Hematopoietic multipotent progenitor cell treated with erythropoietin and hydrocortisone succinate and interleukin-3 and kit ligand, for 17 days (in vitro differentiated cells): Measurements from ENCODE around the gene WDR64.

Experiments used
- DNase-seq: peaks from one replicate; pipeline ENCODE4 v3.0.0-alpha.2; 2015; ENCODE audit warnings: low spot score

WDR64 gene

DNA sequence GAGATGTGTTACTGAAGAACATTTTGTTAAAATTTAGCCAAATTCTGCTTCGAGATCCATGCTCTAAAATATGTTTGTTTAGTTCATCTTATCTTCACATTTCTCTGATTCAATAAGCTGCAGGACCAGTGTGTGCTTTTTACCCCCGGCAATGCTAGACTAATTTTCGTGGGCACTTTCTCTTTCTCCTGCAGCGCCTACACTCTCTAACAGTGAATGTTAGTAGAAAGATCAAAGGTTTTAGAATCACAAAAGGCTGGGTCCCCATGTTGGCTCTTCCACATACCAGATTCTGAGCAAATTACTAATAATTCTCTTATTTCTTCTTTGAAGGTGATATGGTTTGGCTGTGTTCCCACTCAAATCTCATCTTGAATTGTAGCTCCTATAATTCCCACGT is 20.4 kb upstream of the WDR64 start:
- DNase-seq = no peak

DNA sequence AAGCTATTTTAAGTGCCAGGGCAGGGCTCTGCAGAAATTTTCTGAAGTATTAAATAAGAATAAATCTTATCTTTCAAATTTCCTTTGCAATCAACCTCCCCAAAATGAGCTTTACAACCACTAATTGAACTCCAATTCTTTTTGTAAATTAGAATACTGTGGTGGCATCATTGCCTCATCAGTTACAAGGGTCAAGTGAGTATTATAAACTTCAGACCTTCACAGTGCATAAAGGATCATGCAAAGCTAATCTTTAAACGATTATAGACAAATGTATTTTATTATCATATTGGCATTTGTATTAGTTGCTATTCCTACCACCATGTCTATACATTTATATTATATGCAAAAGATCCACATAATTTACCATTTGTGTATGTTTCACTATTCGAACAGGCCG is 19.1 kb upstream of the WDR64 start:
- no peak for DNase-seq

DNA sequence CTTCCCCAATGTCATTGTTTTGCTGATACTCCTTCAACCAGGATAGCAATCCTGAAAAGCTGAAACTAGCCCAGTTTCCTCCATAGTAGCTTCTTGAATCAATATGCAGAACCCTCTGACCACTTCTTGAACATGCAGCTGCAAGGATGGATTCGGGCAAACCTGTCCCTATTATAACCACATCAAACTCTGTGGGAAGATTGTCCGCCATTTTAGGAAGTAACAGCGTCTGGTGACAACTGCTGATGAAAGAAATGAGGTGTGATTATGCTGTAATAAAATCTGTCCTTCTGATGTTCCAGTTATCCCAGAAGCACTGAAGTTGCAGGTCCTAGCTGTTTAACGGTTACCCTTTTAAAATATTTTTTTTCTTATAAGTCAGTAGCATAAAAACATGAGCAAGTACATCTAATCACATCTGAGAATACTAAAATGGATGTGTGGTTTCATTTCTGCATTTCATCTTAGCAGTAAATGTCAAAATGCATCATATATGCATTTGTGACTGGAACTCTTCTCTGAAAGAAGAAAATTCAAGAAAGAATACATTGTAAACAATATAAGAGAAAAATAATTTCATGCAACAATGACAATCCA is 16.4 kb upstream of the WDR64 start:
- no peak for DNase-seq

DNA sequence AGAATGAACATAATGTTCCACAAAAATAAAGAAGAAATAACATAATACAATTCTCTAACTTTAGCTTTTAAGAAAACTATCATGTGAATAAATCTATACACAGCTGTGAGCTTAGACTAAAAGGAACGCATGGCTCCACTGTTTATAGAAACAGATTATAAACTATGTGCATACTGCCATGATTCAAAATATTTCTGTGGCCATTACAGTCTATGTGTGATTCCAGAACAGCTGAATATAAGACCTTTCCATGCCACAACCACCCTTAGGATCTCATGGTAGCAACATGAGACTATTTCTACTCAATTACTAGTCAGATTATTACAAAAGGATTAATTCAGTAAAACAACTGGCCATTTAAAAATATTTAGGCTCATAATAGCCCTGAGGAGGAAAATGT is 15.8 kb upstream of the WDR64 start:
- no peak for DNase-seq

DNA sequence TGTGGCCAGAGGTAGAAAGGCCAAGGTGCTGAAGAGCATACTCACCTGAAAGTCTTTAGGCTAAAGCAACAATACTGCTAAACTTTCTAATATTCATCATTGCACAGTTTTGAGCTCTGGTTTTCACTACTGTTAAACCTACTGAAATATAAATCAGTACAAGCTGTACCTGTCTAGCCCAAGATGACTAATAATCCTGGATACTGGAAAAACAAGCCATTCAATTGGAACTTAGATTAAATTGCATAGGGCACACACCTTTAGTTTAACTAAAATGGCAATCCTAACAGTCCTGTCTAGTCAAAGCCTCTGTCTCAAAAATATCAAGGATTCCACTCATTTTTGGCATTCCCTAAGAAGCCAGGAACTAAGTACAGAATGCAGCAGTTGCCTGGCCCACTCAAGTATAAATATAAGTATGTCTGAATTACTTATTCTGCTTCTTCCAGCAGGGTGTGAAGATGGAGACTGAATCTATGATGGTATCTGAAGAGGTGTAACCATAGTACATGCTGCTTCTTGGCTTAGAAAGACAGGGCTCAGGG is 15.0 kb upstream of the WDR64 start:
- no peak for DNase-seq

DNA sequence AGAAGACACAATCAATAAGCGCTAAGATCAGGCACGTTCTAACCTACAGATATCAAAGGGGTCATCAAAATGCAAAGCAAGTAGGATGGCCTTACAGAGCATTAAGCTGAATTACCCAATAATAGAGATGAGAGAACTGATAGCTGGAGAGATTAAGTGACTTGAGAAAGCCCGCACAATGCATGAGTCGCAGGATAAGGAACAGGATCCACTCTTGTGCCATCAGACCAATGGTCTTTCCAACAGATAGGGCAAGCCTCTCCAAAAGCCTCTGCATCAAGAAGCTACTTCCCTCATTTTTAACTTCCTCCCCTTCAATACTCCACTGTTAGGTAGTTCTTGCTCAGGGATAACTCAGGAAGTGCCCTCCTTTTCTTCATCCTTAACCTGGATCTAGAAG is 14.5 kb upstream of the WDR64 start:
- DNase-seq = no peak

DNA sequence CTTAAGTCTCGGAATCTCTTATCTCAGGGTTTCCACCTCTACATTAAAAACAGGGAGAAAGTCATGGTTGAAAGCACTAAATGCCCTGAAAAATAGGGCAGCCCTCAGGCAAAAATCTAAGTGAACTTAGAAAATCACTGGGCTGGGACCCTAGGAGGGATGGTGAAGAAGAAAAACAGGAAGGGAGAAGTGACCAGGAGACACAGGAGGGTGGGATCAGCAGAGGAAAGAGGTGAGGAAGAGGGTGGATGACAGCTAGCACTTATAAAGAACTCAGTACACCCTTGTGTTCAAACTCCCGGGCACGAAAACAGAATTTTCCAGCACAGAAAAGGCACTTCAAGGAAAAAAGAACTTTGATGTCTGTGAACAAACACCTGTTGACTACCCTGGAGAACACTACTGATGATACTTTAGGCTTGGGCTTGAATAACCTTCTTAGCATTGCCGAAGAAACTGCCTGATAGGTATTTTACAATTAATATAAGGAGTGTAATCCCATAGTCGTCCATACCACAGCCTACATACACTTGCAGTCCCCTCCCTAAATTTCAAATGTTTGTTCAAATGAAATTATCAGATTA is 13.9 kb upstream of the WDR64 start:
- no peak for DNase-seq

DNA sequence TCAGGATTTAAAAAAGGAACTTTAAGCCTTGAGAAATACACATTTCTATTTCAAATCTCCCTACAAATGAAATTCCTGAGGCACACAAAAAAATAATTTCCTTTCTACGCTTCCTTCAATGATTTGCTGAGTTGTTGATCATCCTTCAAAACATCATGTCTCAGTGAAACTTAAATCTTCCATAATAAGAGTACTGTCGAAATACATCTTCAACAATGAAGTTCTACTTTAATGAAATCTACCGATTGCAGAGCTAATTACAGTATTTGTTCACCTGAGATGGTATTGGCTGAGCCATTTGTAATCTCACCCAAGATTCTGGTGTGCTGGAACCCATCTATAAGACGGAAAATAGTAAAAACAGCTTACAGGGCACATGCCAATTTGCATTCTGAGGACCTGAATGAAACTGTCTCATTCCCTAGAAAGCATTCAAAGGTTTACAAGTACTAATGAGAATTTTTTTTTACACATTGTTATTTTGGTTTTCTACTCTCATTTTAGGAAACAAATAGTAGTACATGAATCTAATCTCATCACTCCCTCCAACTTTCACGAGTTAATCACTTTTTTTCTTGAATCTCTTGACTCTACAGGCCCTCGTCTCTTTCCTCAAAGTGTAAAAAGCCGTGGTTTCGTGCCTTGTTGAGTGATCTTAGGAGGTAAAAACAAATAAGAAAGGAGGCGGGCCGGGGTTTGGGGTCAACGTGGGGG is 13.0 kb upstream of the WDR64 start:
- DNase-seq = peak; percentile 12

DNA sequence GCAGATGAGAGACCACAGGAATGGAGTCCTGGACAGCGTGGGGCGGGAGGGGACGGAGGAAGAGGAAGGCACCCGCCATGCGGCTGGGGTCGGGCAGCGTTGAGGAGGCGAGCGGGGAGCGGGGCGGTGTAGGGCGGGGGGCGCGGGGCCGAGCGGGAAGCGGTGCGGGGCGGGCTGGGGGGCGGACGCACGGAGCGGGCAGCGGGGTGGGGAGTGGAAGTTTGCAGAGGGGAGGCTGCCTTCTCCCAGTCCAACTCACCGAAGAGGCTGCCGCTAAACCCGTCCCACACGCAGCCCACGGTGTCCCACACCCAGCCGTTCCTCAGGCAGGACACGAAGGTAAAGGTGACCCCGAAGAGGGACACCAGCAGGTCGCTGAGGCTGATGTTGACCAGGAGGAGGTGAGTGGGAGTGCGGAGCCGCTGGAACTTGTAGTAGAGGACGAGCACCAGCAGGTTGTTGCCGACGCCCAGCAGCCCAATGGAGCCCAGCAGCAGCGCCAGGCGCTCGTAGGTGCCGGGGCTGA is 12.4 kb upstream of the WDR64 start:
- DNase-seq = no peak

DNA sequence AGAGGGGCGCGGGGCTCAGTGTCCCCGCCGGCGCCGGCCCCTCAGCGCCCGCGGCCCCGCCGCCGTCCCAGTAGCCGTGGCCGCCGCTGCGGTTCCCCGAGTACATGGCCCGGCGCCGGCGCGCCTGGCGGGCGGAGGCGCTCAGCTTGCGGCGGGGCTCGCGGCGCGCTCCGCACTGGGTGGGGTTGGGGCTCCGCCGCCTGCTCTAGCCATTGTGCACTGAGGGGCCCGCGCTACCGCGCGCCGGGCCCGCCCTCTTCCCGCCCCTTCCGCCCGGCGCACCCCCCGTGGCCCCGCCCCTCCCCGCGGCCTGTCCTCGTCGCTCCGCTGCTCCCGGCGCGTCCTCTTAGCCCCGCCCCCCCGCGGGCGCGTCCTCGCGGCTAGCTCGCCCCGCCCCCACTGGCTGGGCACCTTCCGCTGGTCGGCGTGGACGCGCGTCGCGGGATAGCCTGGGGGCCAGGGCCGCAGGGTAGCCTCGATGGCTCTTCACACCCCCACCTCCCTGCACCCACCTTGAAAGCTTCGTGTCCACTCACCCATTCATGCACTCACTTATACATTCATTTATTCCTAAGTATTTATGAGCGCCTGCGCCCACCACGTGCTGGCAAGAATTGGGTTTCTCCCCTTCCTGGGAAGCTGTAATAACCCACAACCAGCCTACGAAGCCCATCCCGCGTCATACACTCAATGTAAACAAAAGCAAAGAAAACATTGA is 11.8 kb upstream of the WDR64 start, which contains the start of the genes CHML and OPN3:
Gene CHML (minus strand): TSS at position 221 of the 718 bp plus-strand sequence. CDS start 4,603 bp downstream, outside the sequence.
Gene OPN3 (minus strand): TSS at position 221 of the 718 bp plus-strand sequence. CDS start 115 bp downstream, at position 106.
- DNase-seq = peak; percentile 86

DNA sequence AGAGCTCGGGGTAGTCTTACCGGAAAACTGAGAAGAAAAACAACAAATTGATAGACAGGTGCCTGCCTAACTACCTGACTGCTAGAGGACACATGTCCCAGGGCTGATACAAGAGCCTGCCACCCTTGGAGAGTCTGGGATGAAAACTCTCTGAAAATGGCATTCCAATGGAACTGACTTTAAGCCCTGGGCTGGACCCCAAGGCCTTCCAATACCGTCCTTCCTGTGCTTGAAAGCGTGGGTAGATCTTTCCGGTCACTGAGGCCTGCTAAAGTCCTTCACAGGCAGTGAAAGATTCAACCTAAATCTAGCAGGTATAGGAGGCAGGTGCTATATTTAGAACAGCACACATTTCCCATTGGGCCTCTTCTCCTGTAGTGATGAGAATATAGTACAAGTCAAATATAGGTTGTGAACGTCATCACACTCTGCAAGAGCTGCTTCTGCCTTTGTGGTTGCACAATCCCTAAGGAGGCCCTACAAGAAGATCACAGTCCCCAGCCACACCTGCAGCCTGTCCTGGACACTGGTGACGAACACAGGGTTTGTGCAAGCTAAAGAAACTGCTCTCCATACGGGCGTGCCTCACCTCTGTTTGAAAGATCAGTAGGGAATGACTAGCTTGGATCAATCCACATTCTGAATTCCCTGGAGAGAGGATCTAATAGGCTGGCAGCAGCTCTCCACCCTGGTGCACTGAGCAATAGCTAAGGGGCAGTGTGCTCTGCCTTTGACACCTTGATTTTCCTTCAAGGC is 11.0 kb upstream of the WDR64 start:
- DNase-seq = no peak

DNA sequence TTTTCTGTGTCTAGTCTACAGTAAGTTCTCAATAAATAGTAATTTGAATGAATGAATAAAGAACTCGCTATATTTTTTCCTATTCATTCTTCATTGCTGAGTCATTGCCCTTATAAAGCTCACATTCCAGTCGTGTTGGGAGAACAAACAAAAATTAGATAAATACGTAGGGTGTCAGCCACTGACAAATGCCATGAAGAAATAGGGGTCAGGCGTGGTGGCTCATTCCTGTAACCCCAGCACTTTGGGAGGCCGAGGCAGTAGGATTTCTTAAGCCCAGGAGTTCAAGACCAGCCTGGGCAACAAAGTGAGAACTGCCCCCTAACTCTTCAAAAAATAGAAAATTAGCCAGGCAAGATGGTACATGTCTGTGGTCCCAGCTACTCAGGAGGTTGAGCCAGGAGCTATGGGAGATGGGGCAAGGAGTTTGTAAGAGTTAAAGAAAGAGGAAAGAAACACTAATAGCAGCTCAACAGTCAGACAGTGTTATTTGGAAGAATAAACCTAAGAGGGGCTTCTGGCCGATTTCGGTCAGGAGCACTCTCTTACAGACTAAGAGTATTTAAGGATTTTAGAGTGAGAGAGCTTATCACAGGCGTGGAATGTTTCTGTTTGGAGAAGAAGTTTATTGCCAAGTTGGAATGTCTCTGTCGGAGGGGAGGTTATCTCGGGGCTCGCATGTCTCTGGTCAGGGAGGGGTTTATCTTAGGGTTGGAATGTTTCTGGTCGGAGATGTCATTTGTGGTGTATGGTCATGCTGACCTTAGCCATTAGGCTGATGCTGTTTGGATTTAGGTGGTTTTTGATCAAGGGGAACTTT is 10.1 kb upstream of the WDR64 start:
- DNase-seq = no peak

DNA sequence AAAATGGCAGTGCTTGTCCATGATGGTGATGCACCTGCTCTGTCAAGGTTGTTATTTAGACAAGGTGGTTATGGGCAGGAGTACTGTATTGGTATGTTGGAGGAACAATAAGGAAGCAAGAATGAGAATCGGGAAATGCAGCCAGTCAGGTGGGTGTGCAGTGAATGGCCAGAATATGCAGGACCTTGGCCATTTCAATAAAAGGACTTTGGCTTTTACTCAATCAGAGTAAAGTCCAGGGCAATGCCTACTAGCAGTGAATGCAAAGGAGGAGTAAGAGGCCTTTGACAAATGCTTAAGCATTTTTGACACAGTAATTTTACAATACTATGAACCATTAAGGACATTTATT is 9.5 kb upstream of the WDR64 start:
- no peak for DNase-seq

DNA sequence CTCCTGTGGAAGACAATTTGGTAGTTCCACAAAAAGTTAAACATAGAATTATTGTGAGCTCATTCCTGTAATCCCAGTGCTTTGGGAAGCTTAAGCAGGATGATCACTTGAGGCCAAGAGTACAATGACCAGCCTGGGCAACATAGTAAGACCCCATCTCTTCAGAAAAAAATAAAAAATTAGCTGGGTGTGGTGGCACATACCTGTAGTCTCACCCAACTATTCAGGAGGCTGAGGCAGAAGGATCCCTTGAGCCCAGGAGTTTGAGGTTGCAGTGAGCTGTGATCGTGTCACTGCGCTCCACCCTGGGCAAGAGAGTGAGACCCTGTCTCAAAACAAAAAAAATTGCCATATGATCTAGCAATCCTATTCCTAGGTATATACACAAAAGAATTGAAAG is 7.8 kb upstream of the WDR64 start:
- DNase-seq = no peak

DNA sequence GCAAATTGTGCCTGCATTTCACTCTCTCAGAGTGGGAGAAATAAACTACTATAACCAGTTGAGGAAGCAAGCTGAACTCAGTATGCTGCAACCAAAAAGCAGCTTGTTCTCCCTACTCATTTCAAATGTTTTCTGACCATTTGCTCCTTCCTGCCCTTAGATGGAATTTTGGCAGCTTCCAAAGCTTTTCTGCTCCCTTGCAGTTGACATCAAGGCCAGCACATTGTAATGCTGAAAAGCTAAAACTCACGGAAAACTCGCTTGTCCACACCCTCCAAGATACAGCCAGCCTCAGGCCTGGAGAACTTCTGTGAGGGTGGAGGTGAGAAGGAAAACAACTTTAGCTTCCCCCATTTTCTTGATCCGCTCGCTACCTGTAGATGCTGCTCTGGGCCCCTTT is 6.9 kb upstream of the WDR64 start:
- no peak for DNase-seq

DNA sequence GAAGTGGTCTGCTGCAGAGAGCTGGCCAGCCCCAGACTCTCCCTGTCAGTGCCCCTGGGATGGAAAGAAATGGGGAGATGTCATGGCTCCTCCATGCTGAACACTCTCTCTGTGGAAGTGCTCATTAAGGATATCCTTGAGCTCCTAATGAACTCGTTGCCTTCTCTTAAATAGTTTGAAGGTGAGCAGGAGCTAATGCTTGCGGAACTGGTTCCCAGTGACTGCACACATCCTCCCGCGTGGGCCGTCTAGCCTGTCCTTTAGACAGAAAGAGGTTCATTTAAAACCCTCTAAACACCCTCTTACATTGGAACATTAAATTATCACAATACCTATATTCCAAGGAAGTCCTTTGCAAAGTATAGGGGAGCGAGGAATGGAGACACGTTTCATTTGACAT is 5.9 kb upstream of the WDR64 start:
- DNase-seq = no peak

DNA sequence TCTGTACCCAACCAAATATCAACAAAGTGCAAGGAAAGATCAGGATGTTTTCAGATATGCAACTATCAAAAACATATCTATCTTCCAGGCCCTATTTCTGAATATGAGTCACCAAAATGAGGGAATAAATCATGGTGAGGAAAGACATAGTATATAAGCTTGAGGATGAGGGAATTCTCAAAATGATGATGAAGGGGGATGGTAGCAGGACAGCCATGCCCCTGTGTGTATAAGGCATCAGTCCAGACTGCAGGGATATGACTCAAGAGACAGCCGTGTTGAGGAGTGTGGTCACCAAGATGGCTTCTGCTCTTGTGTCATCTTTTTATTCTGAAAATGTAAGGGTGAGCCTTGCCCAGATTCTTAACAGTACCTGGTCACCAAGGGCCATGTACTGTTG is 4.4 kb upstream of the WDR64 start:
- DNase-seq = no peak

DNA sequence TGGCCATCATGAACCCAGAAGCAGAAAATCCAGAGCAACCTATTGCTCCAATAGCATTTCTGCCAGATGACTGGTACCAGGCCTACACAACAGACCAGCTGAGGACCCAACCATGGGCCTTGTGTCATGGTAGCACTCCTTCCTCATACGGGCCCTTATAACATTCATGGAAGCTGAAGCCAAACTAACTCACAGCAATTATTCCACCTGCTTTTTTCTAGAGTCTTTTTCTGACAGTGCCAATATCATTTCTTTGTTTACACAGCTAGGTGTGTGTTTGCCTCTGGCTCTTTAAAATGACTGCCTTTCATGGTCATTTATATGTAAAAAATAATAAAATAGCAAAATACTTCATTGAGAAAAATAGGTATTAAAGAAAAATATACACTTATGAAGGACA is 3.9 kb upstream of the WDR64 start:
- DNase-seq = no peak

DNA sequence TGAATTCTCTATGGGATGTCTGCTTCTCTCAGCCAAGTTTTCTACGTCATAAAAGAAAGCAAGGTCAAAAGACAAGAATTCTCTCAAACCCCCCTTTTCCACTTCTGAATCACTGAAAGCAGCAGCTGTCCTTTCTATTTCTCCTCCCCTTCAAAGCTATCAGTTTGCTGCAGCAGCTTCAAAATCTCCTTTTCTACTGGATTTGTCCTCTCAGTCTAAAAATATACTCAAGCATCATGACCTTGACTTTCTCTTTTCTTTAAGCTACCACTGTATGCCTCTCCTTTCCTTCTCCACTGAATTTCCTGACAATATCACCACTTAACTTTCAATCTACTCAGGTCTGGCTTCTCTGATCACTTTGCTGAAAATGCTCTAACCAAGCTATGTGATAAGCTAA is 1.9 kb downstream of the WDR64 start:
- DNase-seq = no peak

DNA sequence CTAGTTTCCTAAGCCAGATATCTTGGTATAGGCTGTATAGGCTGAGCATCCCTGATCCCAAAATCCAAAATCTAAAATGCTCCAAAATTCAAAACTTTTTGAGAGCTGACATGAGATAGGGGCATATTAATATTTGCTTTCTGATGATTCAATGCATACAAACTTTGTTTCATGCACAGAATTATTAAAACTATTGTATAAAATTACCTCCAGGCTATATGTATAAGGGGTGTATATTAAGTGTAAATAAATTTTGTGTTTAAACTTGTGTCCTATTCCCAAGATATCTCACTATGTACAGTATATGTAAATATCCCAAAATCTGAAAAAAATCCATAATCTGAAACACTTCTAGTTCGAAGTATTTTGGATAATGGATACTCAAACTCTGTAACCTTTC is 2.6 kb downstream of the WDR64 start:
- no peak for DNase-seq
